ENCODE results near the gene DSCAML1. TPM values are rescaled to one million over a fixed set of nuclear protein-coding genes. Genes with fewer than 3 reads are reported as not detected.

DSCAML1 gene
- total RNA-seq, 6 experiments from 2014 or later = not detected

DNA sequence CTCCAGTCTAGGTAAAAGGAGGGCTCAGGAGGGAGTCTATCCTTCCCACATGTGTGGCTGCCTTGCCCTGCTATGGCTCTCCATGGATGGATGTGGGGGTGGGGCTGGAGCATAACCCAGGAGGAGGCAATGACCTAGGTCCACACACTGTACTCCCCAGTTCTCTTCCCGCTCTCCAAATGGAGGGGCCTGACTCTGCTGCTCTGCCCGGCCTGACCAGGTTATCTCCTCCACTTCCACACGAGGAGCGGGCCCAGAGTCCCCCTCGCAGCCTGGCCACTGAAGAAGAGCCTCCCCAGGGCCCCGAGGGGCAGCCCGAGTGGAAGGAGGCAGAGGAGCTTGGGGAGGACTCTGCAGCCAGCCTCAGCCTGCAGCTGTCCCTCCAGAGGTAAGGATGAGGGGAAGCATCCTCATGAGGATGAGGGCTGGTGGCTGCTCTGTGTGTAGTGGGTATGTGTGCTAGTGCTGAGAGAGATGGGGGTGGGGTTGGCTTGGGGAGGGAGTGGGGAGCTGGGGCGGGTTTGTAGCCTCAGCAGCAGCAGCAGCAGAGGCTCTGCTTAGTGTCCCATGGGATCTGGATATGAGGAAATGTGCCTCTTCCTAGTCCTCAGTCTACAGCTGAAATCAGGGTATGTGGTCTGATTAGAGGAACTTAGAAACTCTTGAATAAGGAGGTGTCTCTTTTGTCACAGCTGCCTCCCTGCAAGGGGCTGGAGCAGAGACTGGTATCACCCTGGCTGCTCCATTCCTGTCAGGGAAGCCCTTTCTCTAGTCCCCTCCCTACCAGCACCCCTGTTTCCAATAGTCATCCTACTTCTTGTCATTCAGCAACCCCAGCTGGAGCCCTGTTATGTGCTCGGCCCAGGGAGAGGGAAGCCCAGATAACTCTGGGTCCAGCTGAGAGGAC lies 415.3 kb downstream of the DSCAML1 start:
- peaks cover 53% of the 10 kb centered on the region for H3K36me3 Mint-ChIP-seq (ENCODE audit: low read depth)
- DNase-seq = no peak
- no peak overlapping the region for H3K4me3 Mint-ChIP-seq
- H3K27me3 Mint-ChIP-seq (ENCODE audit: insufficient read depth) = no peaks in the 10 kb centered on the region; the same call in 1 of the 2 replicates
- no peaks in the 10 kb centered on the region for H3K9me3 Mint-ChIP-seq
- H3K4me1 Mint-ChIP-seq (ENCODE audit: low read depth) = peaks cover 32% of the 10 kb centered on the region
- no peak for TF ChIP-seq CTCF (IDR thresholded peaks at IDR 0.05)
- peak overlapping the region; percentile 88; the same call in 1 of the 2 replicates for H3K27ac Mint-ChIP-seq

- DNase-seq = no peak
- peaks cover 49% of the 10 kb centered on the region for H3K36me3 Mint-ChIP-seq (ENCODE audit: low read depth)
- H3K4me1 Mint-ChIP-seq (ENCODE audit: low read depth) = peaks cover 32% of the 10 kb centered on the region
- no peaks in the 10 kb centered on the region for H3K9me3 Mint-ChIP-seq
- H3K27ac Mint-ChIP-seq = no peak overlapping the region
- no peak for TF ChIP-seq CTCF (IDR thresholded peaks at IDR 0.05)
- no peak overlapping the region for H3K4me3 Mint-ChIP-seq
- H3K27me3 Mint-ChIP-seq (ENCODE audit: insufficient read depth) = no peaks in the 10 kb centered on the region; the same call in 1 of the 2 replicates
Observed at GRCh38 chr11:117380676-117381075, 416.3 kb downstream of the DSCAML1 start.

DNA sequence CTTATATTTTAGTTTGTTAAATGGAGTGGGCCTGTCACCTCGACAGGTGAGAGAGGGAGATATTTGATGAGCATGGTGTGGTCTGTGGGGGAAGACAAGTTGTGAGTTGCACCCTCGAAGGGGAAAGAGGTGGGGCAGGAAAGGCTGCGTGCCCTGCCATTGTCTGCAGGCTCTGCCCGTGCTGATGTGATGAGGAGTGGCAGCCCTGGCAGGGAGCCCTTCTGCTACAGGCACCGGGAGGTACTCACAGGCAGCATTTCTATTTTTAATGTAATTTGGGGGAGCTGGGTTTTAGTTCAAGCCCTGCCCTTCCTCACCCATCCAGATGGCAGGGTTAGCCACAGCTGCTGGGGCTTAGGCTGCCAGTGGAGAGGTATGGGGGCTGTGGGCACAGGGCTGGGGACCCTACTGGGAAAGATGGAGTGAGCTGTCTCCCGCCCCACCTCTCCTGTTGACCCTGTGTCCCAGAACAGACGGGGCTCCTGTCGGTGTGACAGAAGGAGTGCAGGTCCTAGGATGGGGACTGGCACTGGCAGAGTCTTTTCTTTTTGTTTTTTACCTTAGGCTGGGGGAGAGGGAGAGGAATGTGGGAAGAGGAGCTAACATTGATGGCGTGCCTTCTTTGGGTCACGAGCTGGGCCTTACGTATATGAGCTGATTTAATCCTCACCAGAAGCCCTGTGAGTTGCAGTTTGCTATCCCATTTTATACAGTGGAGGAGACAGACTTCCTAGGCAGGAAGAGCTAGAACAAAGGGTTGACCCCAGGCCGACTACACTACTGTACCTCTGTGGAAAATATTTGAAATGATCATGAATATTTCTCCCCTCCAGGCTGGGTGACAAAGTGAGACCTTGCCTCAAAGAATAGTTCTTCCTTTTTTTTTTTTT lies 417.8 kb downstream of the DSCAML1 start:
- no peaks in the 10 kb centered on the region for H3K27me3 Mint-ChIP-seq (ENCODE audit: insufficient read depth)
- no peak overlapping the region for H3K4me3 Mint-ChIP-seq
- no peak for DNase-seq
- peaks cover 21% of the 10 kb centered on the region for H3K4me1 Mint-ChIP-seq (ENCODE audit: low read depth)
- no peak overlapping the region; the same call in 1 of the 2 replicates for H3K27ac Mint-ChIP-seq
- H3K9me3 Mint-ChIP-seq = no peaks in the 10 kb centered on the region
- peaks cover 43% of the 10 kb centered on the region for H3K36me3 Mint-ChIP-seq (ENCODE audit: low read depth)
- TF ChIP-seq CTCF (IDR thresholded peaks at IDR 0.05) = no peak

Other genes starting within 250 kb of the DSCAML1 start
- under 1 TPM in 1 of 6 experiments, not detected in 5; 0.40 TPM for gene FXYD2, start 27.5 kb upstream of the DSCAML1 start, total RNA-seq (2021; fragmentation: NEBNext Ultra II Directional; extraction: Animal tissue kit (Norgen Biotek cat#: 25700))
- not detected for gene FXYD6, start 79.4 kb upstream of the DSCAML1 start, total RNA-seq (2021; fragmentation: NEBNext Ultra II Directional; extraction: Animal tissue kit (Norgen Biotek cat#: 25700))
- gene TMPRSS13, start 132.2 kb upstream of the DSCAML1 start, total RNA-seq (2021; fragmentation: NEBNext Ultra II Directional; extraction: Animal tissue kit (Norgen Biotek cat#: 25700)) = not detected
- gene IL10RA, start 189.2 kb upstream of the DSCAML1 start, total RNA-seq (2021; fragmentation: NEBNext Ultra II Directional; extraction: Animal tissue kit (Norgen Biotek cat#: 25700)) = not detected